Liver (tissue), 9 donors: ENCODE data around the gene NPR2. TPM values are rescaled to one million over a fixed set of nuclear protein-coding genes. Genes with fewer than 3 reads are reported as not detected.
A peak's percentile ranks its signal among the peaks of the same experiment; 100 is the strongest.

Experiments used
- DNase-seq: peaks from one replicate; pipeline ENCODE4 v3.0.0-alpha.2; 2017; ENCODE audit warnings: low spot score
- H3K27ac ChIP-seq, 2 donors: one replicate each; pipeline ENCODE4 v1.7.0; 2013; ENCODE audit warnings: inconsistent platforms in 2 of 2, low read length in 2 of 2, control low read depth in 1 of 2, low read depth in 1 of 2, mild to moderate bottlenecking in 1 of 2
- H3K27me3 ChIP-seq, 4 donors: one replicate each; pipeline versions ENCODE4 v1.6.1 to v1.7.0; 2013; ENCODE audit warnings: low read length in 3 of 4, inconsistent platforms in 1 of 4, mild to moderate bottlenecking in 1 of 4, moderate library complexity in 1 of 4; ENCODE audit not compliant: control insufficient read depth in 4 of 4, insufficient read depth in 4 of 4
- H3K36me3 ChIP-seq, 4 donors: one replicate each; pipeline versions ENCODE4 v1.6.1 to v1.7.0; 2013; ENCODE audit warnings: low read length in 3 of 4, mild to moderate bottlenecking in 3 of 4, low read depth in 1 of 4, moderate library complexity in 1 of 4; ENCODE audit not compliant: control insufficient read depth in 4 of 4, insufficient read depth in 3 of 4
- H3K4me1 ChIP-seq, 4 donors: one replicate each; pipeline versions ENCODE4 v1.6.1 to v1.7.0; 2013; ENCODE audit warnings: low read length in 3 of 4, mild to moderate bottlenecking in 3 of 4, moderate library complexity in 1 of 4; ENCODE audit not compliant: control insufficient read depth in 4 of 4, insufficient read depth in 4 of 4
- H3K4me3 ChIP-seq, 3 donors: one replicate each; pipeline versions ENCODE4 v1.6.1 to v1.7.0; 2013; ENCODE audit warnings: low read length in 3 of 3, control low read depth in 1 of 3, low read depth in 1 of 3, mild to moderate bottlenecking in 1 of 3
- H3K9ac ChIP-seq, 2 donors: one replicate each; pipeline ENCODE4 v1.7.0; 2013; ENCODE audit warnings: low read length in 2 of 2, mild to moderate bottlenecking in 2 of 2, moderate library complexity in 2 of 2, control low read depth in 1 of 2, low read depth in 1 of 2
- H3K9me3 ChIP-seq, 4 donors: one replicate each; pipeline versions ENCODE4 v1.6.1 to v1.7.0; 2013; ENCODE audit warnings: low read length in 3 of 4; ENCODE audit not compliant: control insufficient read depth in 4 of 4
- ATF3 ChIP-seq: IDR thresholded peaks from 2 replicates; pipeline ENCODE4 v1.6.1; 2016; ENCODE audit warnings: antibody characterized with exemption
- CTCF ChIP-seq: fragments of 150-350 bp; IDR thresholded peaks from 2 replicates; pipeline ENCODE4 v1.5.1; 2017; ENCODE audit warnings: improper control_type of control experiment, low read depth, low read length; ENCODE audit not compliant: missing input control
- FOXA1 ChIP-seq: IDR thresholded peaks from 2 replicates; pipeline ENCODE4 v1.6.1; 2016; ENCODE audit warnings: antibody characterized with exemption
- FOXA2 ChIP-seq: IDR thresholded peaks from 2 replicates; pipeline ENCODE4 v1.6.1; 2016; ENCODE audit warnings: antibody characterized with exemption
- GABPA ChIP-seq, 2 donors: IDR thresholded peaks in 1 of 2; conservative IDR thresholded peaks in 1 of 2; 2 replicates each; pipeline ENCODE4 v1.6.1; 2016; ENCODE audit warnings: antibody characterized with exemption in 2 of 2, mild to moderate bottlenecking in 1 of 2, moderate library complexity in 1 of 2
- HNF4A ChIP-seq, 2 donors: conservative IDR thresholded peaks; 2 replicates each; pipeline ENCODE4 v1.6.1; 2016; ENCODE audit warnings: antibody characterized with exemption in 2 of 2, mild to moderate bottlenecking in 2 of 2
- HNF4G ChIP-seq: IDR thresholded peaks from 2 replicates; pipeline ENCODE4 v1.6.1; 2016; ENCODE audit warnings: antibody characterized with exemption
- JUND ChIP-seq, 2 donors: IDR thresholded peaks; 2 replicates each; pipeline ENCODE4 v1.6.1; 2016; ENCODE audit warnings: antibody characterized with exemption in 2 of 2
- NR2F2 ChIP-seq: IDR thresholded peaks from 2 replicates; pipeline ENCODE4 v1.6.1; 2016; ENCODE audit warnings: antibody characterized with exemption
- RAD21 ChIP-seq, 2 donors: IDR thresholded peaks; 2 replicates each; pipeline ENCODE4 v1.6.1; 2016; ENCODE audit warnings: antibody characterized with exemption in 2 of 2, mild to moderate bottlenecking in 2 of 2
- RXRA ChIP-seq, 2 donors: IDR thresholded peaks; 2 replicates each; pipeline ENCODE4 v1.6.1; 2017 to 2018; ENCODE audit warnings: antibody characterized with exemption in 2 of 2, mild to moderate bottlenecking in 1 of 2
- SP1 ChIP-seq: IDR thresholded peaks from 2 replicates; pipeline ENCODE4 v1.6.1; 2018; ENCODE audit warnings: antibody characterized with exemption, mild to moderate bottlenecking
- YY1 ChIP-seq: IDR thresholded peaks from 2 replicates; pipeline ENCODE4 v1.6.1; 2016; ENCODE audit warnings: antibody characterized with exemption, mild to moderate bottlenecking
- WGBS: extraction: QIAGEN DNeasy Blood & Tissue Kit; methylation state at CpG from one replicate; pipeline ENCODE4 v1.1.7; 2013; 5-methylcytosine and 5-hydroxymethylcytosine counted together
- polyA plus RNA-seq, 2 donors: library from polyadenylated mRNA; stranded (reverse) in 1 of 2; unstranded in 1 of 2; fragments of 200-250 nt in 1 of 2; fragments of >200 nt in 1 of 2; fragmentation: Nextera tagmentation in 1 of 2; extraction: Ambion mirVana in 1 of 2; gene quantifications; one replicate each; pipeline versions ENCODE4 v1.2.1 to v1.2.3, GENCODE V29; 2013 to 2015
- total RNA-seq, 2 donors: library from RNA; depleted of rRNA; stranded (reverse); fragments of >200 nt; gene quantifications; one replicate each; pipeline ENCODE4 v1.2.3, GENCODE V29; 2014
- donor health status: healthy.
- donor health status: healthy.
- donor health status: healthy.
- donor health status: healthy.
- donor health status: healthy.

The NPR2 gene
- total and polyA plus RNA-seq, 4 donors, result 8.6 to 17.1 (median 11.2) TPM

GRCh38 chr9:35810122-35810521 lies 18.7 kb downstream of the NPR2 start:
- Histone ChIP-seq H3K27ac (no peak overlapping the region), H3K27me3 (no peaks in the 10 kb centered on the region), H3K9me3 (no peaks in the 10 kb centered on the region), H3K4me1 (peaks cover 16 to 36% (median 32%) of the 10 kb centered on the region in 4 donors), H3K36me3 (peaks cover 0 to 24% (median 12%) of the 10 kb centered on the region in 4 donors), H3K4me3 (no peak overlapping the region), H3K9ac (no peak overlapping the region)
- 95% methylated on average over 7 of the region's 7 CpGs for WGBS
- TF ChIP-seq GABPA (IDR thresholded peaks at IDR 0.05 in 1 of 2, conservative IDR thresholded peaks at IDR 0.05 in 1 of 2) (no peak), FOXA1 (no peak), HNF4G (no peak), CTCF (no peak), YY1 (no peak), ATF3 (no peak), JUND (IDR thresholded peaks at IDR 0.05) (no peak), FOXA2 (no peak)
- DNase-seq, result no peak

GRCh38 chr9:35811381-35812024 lies 20.1 kb downstream of the NPR2 start:
- Histone ChIP-seq H3K4me1 (peaks cover 16 to 39% (median 35%) of the 10 kb centered on the region in 4 donors), H3K9me3 (no peaks in the 10 kb centered on the region), H3K4me3 (peak overlapping the region; percentile 45 to 62 (median 49)), H3K27ac (peak overlapping the region; percentile 28 to 64), H3K9ac (no peak overlapping the region), H3K27me3 (no peaks in the 10 kb centered on the region), H3K36me3 (peaks cover 0 to 14% (median 6%) of the 10 kb centered on the region in 4 donors)
- DNase-seq, result no peak
- 11% methylated on average over 12 of the region's 12 CpGs for WGBS
- TF ChIP-seq HNF4A (conservative IDR thresholded peaks at IDR 0.05) (peak; percentile 11 to 35), ATF3 (no peak), RAD21 (IDR thresholded peaks at IDR 0.05) (peak in 1 of 2 donors; percentile 15)

- WGBS, result 7% methylated on average over 28 of the region's 28 CpGs
- Histone ChIP-seq H3K36me3 (peaks cover 0 to 11% (median 5%) of the 10 kb centered on the region in 4 donors), H3K27ac (peak within 1 kb of the TSS; percentile 64 to 100), H3K9me3 (no peaks in the 10 kb centered on the region), H3K27me3 (no peaks in the 10 kb centered on the region), H3K4me3 (peak within 1 kb of the TSS; percentile 45 to 62 (median 49)), H3K9ac (peak within 1 kb of the TSS in 1 of 2 donors; percentile 37), H3K4me1 (peaks cover 16 to 39% (median 35%) of the 10 kb centered on the region in 4 donors)
- TF ChIP-seq JUND (IDR thresholded peaks at IDR 0.05) (no peak), YY1 (peak; percentile 67), NR2F2 (peak; percentile 22), CTCF (no peak), HNF4A (conservative IDR thresholded peaks at IDR 0.05) (peak in 1 of 2 donors; percentile 5), RAD21 (IDR thresholded peaks at IDR 0.05) (peak in 1 of 2 donors; percentile 30), RXRA (IDR thresholded peaks at IDR 0.05) (peak in 1 of 2 donors; percentile 23), SP1 (peak; percentile 61), GABPA (IDR thresholded peaks at IDR 0.05 in 1 of 2, conservative IDR thresholded peaks at IDR 0.05 in 1 of 2) (peak; percentile 90 to 92)
- peak; percentile 85 for DNase-seq
Observed at GRCh38 chr9:35812025-35812602, 20.7 kb downstream of the NPR2 start, which contains the start of gene SPAG8. SPAG8 (minus strand) TSS chr9:35812262; CDS start chr9:35812147, 115 bp downstream.
